Measurements from ENCODE around the gene C9orf85.

DNA sequence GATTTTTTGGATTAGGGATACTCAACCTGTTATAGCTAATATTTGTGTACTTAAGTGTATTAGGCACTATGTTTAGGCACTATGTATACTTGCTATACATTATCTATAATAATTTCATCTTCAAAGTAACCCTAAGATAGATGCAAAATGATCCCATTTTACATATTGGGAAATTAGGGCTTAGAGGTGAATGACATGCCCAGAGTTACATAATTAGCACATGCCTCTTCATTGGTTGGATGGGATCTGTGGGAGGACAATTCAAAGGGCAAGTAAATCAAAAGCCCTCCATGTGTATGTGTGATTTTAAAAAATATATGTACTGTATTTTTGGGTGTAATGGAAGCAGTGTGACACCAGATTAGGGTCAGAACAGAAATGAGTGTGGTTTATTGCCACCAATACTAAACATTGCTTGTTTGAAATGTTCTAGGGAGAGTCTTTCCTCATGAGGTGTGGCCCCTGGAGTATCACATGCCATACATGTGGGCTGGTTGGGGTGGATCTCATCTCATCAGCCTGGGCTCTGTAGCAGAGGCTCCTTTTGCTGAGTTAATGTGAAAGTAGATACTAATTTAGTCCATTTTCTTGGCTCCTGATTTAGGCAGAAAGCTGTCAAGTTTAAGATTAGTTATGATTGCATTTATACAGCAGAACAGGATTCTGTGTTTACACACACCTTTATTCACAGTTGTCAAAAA is 5.5 kb downstream of the C9orf85 start:
- no peak for TF ChIP-seq EZH2phosphoT487 (IDR thresholded peaks at IDR 0.05)
- TF ChIP-seq EZH2 (IDR thresholded peaks at IDR 0.05), result no peak
- TF ChIP-seq, protein P1, sequence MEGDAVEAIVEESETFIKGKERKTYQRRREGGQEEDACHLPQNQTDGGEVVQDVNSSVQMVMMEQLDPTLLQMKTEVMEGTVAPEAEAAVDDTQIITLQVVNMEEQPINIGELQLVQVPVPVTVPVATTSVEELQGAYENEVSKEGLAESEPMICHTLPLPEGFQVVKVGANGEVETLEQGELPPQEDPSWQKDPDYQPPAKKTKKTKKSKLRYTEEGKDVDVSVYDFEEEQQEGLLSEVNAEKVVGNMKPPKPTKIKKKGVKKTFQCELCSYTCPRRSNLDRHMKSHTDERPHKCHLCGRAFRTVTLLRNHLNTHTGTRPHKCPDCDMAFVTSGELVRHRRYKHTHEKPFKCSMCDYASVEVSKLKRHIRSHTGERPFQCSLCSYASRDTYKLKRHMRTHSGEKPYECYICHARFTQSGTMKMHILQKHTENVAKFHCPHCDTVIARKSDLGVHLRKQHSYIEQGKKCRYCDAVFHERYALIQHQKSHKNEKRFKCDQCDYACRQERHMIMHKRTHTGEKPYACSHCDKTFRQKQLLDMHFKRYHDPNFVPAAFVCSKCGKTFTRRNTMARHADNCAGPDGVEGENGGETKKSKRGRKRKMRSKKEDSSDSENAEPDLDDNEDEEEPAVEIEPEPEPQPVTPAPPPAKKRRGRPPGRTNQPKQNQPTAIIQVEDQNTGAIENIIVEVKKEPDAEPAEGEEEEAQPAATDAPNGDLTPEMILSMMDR (IDR thresholded peaks at IDR 0.05), result no peak
